Activated CD8-positive, alpha-beta memory T cell treated with anti-CD3 and anti-CD28 coated beads for 24 hours (primary cell): Measurements from ENCODE around the gene LCP1.

Source experiments
- DNase-seq: peaks from one replicate; pipeline ENCODE4 v3.0.0-alpha.2; 2020

The LCP1 gene

GRCh38 chr13:46126056-46126455 lies 55.9 kb downstream of the LCP1 start:
- no peak for DNase-seq

DNA sequence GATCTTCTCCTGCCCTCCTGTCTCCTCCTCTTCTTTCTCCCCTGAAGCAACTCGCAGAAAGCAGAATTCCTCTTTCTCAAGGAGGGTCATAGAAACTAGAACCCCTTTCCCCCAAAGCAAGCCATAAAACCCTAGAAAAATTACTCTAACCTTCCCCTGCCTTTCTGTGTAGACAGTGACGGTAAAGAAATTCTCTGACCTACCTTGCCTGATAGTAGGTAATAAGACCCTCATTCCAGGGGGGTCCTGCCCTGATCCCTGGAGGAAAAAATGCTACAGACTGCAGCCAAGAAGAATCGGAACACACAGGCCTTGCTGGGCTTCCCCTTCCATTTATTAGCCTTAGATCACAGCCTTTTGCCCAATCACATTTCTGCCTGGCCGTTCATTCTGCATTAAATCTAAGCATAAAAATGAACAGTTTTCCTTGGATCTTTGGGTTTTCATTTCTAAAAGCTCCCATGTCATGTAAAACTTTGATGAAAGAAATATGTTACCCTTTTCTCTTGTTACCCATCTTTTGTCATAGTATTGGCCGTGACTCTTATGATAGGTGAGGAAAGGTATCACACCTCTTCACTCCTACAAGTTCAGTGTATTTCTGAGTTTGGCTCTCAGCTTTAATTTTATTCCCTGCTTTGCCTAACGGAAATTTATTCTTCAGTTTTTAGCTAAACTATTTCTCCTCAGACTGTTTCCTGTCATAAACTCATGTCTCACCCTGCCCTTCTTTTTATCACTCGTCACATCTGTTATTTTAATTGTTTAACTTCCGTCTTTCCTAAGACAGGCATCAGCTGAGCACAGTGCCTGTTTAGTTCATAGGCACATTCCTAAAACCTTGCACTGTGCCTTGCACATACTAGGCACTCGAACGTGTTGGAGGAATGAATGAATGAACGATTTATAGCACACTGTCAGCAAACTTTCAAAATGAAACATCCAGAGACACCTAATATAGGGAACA lies 56.7 kb downstream of the LCP1 start:
- no peak for DNase-seq

DNA sequence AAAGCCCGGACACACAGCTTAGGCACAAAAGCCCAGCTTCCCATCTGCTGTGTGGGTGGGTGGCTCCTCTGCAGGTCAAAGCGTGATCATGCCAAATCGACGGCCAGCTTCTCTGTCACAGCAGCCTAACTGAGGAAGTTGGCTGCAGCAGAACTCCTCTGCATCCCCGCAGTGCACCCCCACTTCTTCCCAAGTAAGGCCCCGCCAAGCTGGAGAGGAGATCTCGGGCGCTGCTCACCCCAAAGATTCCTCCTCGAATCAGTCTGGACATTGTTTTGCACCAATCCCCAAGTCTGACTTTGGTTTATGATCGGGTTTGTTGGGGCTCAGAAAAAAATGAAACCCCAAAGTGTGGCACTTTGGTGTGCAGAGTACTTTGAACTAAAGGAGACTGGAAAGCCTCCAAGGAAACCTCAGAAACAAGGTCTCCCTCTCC lies 57.4 kb downstream of the LCP1 start:
- DNase-seq: peak; percentile 66

- DNase-seq: no peak
Measured at GRCh38 chr13:46122304-46122703, 59.7 kb downstream of the LCP1 start.

DNA sequence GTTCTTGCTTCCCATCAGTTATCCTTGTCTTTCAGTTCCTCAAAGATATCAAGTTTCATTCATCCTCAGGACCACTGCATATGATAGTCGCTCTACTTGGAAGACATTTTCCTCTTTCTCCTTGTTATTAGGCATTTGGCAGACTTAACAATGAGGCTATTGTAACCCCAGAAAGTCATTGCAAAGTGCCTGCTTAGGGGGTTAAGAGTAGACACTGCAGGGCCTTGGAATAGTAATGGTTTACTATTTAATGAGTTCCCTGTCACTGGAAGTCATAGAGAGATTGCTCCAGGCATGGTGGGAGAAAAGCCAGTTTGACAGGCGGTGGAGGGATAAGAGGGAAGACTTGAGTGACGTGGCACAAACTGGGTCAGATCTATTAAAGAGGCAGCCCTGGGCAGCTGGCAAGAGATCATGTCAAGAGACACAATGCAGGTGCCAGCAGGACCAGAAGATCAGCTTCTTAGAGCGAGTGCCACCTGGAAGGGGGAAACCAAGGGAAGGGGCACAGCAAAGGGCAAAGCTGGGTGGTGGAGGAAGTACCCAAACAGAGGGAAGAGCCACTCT lies 60.3 kb downstream of the LCP1 start:
- no peak for DNase-seq

GRCh38 chr13:46121033-46121432 lies 60.9 kb downstream of the LCP1 start:
- no peak for DNase-seq

- DNase-seq: no peak
Measured at GRCh38 chr13:46119883-46120614, 61.9 kb downstream of the LCP1 start.

DNA sequence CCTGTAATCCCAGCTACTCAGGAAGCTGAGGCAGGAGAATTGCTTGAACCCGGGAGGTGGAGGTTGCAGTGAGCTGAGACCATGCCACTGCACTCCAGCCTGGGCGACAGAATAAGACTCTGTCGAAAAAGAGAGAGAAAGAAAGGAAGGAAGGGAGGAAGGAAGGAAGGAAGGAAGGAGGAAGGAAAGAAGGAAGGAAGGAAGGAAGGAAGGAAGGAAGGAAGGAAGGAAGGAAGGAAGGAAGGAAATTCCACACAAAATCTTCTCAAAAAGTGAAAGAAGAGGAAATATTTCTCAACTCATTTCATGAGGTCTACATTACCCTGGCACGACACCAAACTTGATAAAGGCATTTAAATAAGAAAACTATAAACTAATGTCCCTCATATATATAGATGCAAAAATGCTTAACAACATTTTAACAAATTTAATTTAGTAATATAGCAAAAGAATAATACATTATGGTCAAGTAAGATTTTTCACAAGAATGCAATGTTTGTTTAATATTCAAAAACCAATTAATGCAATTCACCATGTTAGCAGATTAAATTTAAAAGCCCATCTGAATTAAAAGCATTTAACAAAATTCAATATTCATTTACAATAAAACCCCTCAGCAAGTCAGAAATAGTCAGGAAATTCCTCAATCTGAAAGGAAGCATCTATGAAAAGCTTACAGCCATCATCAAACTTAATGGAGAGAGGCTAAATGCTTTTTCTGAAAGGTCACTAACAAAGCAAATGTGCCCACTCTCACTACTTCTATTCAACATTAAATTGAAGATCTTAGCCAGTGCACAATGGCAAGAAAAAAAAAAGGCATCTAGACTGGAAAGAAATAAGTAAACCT lies 65.1 kb downstream of the LCP1 start:
- no peak for DNase-seq

- no peak for DNase-seq
Measured at GRCh38 chr13:46114613-46115012, 67.4 kb downstream of the LCP1 start.

DNA sequence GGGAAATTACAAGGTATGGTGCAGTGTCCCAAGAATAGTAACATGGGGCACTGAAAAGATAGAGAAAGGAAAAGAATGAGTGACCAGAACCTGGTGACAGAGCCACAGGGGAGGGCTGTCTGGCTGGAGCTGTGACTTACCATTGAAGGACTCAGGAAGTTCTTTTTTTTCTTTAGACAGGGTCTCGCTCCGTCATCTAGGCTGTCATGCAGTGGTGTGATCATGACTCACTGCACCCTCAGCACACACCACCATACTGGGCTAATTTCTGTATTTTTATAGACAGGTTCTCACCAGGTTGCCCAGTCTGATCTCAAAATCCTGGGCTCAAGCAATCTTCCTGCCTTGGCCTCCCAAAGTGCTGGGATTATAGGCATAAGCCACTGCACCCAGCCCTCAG lies 68.4 kb downstream of the LCP1 start:
- no peak for DNase-seq

GRCh38 chr13:46111151-46111550 lies 70.8 kb downstream of the LCP1 start:
- no peak for DNase-seq

GRCh38 chr13:46109451-46109850 lies 72.5 kb downstream of the LCP1 start:
- DNase-seq: no peak

- DNase-seq: no peak
Measured at GRCh38 chr13:46106839-46107371, 75.1 kb downstream of the LCP1 start.

GRCh38 chr13:46104868-46105267 lies 77.1 kb downstream of the LCP1 start, which contains the start of gene CPB2:
CPB2 (minus strand) TSS chr13:46105033; CDS start chr13:46105009, 24 bp downstream.
- DNase-seq: no peak

DNA sequence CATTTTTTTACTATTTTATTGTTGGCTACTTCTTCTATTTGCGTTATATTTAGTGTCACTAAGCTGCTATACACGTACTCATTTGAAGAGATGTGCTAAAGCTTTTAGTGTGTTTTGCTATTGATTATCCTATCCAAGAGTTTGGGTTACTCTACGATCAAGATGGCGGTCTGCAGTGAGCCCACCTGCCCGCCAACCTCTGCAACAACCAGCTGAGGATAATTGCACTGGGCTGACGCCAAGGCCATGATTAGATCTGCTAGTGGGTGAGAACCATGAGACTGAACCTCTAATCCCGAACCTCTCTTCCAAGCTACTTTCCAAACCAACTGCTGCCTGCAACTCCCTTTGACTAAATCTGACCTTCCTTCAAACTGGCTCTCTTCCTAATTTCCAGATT lies 78.9 kb downstream of the LCP1 start:
- no peak for DNase-seq

DNA sequence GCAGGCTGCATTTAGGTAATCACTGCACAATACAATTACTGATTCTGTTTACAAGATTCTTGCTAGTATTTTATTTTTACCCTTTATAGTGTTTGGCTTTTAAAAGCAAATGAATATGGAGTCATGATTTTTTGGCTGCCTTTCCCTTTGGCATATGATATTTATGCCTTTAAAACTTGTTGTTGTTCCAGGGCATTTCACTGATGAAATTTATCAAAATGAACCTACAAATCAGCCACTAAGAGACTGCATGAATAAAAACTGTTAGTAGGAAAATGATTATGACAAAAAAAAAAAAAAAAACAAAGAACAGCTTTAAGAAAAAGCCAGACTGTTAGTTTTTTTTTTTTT lies 79.7 kb downstream of the LCP1 start:
- DNase-seq: no peak

GRCh38 chr13:46101484-46102254 lies 80.3 kb downstream of the LCP1 start:
- DNase-seq: no peak

- no peak for DNase-seq
Measured at GRCh38 chr13:46101002-46101401, 81.0 kb downstream of the LCP1 start.

DNA sequence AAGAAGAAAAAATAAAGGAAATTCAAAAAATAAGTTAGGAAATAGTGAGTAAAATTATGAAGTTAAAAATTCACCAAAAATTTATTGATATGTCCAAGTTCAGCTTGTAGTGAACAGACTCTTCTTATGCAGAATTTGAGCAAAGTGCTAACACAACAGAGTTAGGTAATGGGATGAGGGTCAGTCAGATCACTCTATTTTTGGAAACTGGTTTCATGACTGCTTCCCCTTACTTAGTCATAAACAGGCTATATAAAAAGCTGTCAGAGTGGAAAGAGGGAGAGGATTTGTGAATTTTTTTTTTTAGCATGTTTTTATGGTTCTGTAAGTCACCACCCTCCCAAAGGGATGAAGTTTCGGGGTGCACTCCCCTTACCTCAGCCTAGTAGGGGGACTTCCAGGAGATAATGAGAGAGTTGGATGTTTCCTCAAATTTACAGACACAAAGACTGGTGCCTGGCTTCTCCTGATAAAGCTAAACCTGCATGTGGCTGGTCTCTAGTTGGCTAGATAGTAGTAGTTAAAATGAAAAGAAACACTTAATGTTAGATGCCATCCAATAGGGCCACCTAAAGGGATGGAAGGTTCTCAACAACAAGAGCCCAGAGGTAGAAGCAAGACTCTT lies 81.7 kb downstream of the LCP1 start:
- DNase-seq: no peak

DNA sequence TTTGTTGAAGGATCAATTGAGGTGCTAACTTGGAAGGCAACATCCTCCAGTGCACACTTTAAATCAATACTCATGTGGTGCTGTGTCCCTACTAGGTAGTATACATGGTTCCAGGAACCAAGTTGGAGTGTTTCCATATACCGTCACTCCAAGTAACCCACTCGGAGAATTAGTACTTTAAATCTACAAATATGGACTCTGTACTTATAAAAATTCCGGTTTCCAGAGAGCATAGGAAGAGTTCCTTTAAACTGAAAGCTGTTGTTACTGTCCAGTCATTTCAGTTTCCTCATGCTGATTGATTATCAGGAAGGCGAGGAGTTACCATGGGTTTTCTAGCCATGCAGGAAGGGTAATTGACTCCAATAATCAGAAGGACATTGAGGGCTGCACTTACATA lies 84.3 kb downstream of the LCP1 start:
- no peak for DNase-seq

- DNase-seq: no peak
Measured at GRCh38 chr13:46097015-46097414, 85.0 kb downstream of the LCP1 start.
